Measurements from ENCODE around the gene NUP42. TPM values are rescaled to one million over a fixed set of nuclear protein-coding genes. Genes with fewer than 3 reads are reported as not detected.

NUP42 gene
- total and polyA plus RNA-seq, 2 donors (not counting 3 experiments of a cell fraction or from before 2014, with no cell fraction given), result 31.5 to 38.6 TPM

- Histone ChIP-seq H4K20me1 (replicated peaks; ENCODE audit: control insufficient read depth, extremely low read depth, insufficient read depth, low read length) (no peaks in the 10 kb centered on the region), H3K27me3 (ENCODE audit: control insufficient read depth in 2 of 2, insufficient read depth in 2 of 2, low read length in 2 of 2) (no peaks in the 10 kb centered on the region), H3K9ac (replicated peaks; ENCODE audit: extremely low read depth, insufficient read depth, low read length) (no peak overlapping the region), H3K79me2 (ENCODE audit: control insufficient read depth, insufficient read depth, low read length) (no peaks in the 10 kb centered on the region), H3K27ac (ENCODE audit: insufficient read depth, low read depth, low read length) (no peak overlapping the region), H2AFZ (ENCODE audit: low read depth, low read length) (no peak overlapping the region), H3K4me1 (ENCODE audit: control insufficient read depth, extremely low read depth, insufficient read depth, low read length) (no peaks in the 10 kb centered on the region), H3K4me3 (replicated peaks in 1 of 3; ENCODE audit: insufficient read depth in 1 of 3, low read depth in 1 of 3, low read length in 3 of 3) (no peak overlapping the region), H3K4me2 (ENCODE audit: insufficient read depth, low read length) (no peak overlapping the region), H3K9me3 (replicated peaks; ENCODE audit: control insufficient read depth, insufficient read depth, low read length) (no peaks in the 10 kb centered on the region), H3K36me3 (ENCODE audit: control insufficient read depth in 2 of 2, extremely low read depth in 1 of 2, insufficient read depth in 2 of 2, low read length in 2 of 2) (peaks cover 3 to 5% of the 10 kb centered on the region in 2 experiments), H3K9me1 (replicated peaks; ENCODE audit: control insufficient read depth, extremely low read depth, insufficient read depth, low read length) (no peaks in the 10 kb centered on the region)
- no peak for TF ChIP-seq EZH2 (IDR thresholded peaks at IDR 0.05; ENCODE audit: borderline replicate concordance, low read depth, low read length, severe bottlenecking)
- TF ChIP-seq CTCF (IDR thresholded peaks at IDR 0.05; ENCODE audit: extremely low read depth in 1 of 2, insufficient read depth in 1 of 2, low read depth in 1 of 2, low read length in 2 of 2), result no peak
- no peak for TF ChIP-seq POLR2A (IDR thresholded peaks at IDR 0.05; ENCODE audit: low read depth, low read length)
- no peak for TF ChIP-seq FOS (IDR thresholded peaks at IDR 0.05; ENCODE audit: borderline replicate concordance, insufficient read depth, low read length)
- TF ChIP-seq JUN (IDR thresholded peaks at IDR 0.05; ENCODE audit: borderline replicate concordance, insufficient read depth, insufficient read length, low read depth), result no peak
- TF ChIP-seq GATA2 (IDR thresholded peaks at IDR 0.05; ENCODE audit: insufficient read depth, insufficient read length, low read depth, low read length), result no peak
- TF ChIP-seq POLR2AphosphoS5 (IDR thresholded peaks at IDR 0.05; ENCODE audit: insufficient read depth, low read depth, low read length), result no peak
- ChIA-PET POLR2A (no interaction called here), CTCF (no interaction called here)
- intact Hi-C loops (cut with micrococcal nuclease), result no loop called here
- no TSS peak for BruUV-seq (replicated peaks)
- DNase-seq (ENCODE audit: low read depth, low spot score) (no peak), FAIRE-seq (no peak)
- dilution Hi-C loops (cut with MboI; ENCODE audit: extremely low pct_ligation_motif_present, low sequenced_read_pairs), result no loop called here
These were observed 48.1 kb upstream of the NUP42 start for GRCh38 chr7:23133797-23134196.

Measured in endothelial cell of umbilical vein (primary cell).